ENCODE results near the gene KIDINS220.
A peak's percentile ranks its signal among the peaks of the same experiment; 100 is the strongest.

The KIDINS220 gene

GRCh38 chr2:8806885-8807704, 30.3 kb downstream of the KIDINS220 start:
- H3K4me3 ChIP-seq (ENCODE audit: low read depth, low read length): no peak overlapping the region
- TF ChIP-seq, protein P1, sequence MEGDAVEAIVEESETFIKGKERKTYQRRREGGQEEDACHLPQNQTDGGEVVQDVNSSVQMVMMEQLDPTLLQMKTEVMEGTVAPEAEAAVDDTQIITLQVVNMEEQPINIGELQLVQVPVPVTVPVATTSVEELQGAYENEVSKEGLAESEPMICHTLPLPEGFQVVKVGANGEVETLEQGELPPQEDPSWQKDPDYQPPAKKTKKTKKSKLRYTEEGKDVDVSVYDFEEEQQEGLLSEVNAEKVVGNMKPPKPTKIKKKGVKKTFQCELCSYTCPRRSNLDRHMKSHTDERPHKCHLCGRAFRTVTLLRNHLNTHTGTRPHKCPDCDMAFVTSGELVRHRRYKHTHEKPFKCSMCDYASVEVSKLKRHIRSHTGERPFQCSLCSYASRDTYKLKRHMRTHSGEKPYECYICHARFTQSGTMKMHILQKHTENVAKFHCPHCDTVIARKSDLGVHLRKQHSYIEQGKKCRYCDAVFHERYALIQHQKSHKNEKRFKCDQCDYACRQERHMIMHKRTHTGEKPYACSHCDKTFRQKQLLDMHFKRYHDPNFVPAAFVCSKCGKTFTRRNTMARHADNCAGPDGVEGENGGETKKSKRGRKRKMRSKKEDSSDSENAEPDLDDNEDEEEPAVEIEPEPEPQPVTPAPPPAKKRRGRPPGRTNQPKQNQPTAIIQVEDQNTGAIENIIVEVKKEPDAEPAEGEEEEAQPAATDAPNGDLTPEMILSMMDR (conservative IDR thresholded peaks at IDR 0.05; ENCODE audit: low read depth, low read length): no peak
- DNase-seq (ENCODE audit: low read depth): no peak

DNA sequence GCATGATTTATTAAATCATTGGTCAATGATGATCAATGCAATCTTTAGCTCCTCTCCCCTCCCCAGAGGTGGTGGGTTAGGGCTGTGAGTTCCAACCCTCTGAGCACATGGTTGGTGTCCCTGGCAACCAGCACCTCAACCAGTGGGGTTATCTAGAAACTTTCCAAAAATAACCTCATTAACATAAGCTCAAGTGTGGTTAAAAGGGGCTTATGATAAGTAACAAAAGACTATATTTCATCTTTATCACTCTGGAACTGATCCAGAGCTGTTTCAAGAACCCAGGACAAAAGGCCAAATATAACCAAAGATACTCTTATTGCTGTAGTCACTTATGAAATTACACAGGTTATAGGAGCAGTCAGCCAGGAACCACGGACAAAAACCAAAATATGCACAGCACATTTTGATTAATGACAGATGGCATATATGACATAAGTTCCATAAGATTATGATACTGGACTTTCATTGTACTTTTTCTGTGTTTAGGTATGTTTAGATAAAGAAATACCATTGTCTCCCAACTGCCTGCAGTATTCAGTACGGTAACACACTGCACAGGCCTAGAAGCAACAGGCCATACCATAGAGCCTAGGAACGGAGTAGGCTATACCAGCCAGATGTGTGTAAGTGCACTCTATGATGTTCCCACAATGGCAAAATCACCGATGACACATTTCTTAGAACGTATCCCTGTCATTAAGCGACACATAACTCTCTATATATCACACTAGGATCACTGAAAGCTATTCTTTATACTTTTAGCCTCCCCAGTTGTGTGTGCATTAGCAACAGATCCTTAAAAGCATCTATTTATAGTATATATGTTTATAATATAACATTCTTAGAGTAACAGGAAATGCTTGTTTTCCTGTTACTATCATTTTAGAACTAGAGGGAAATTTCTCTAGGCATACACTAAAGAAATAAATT, 31.9 kb downstream of the KIDINS220 start:
- TF ChIP-seq, protein P1 (conservative IDR thresholded peaks at IDR 0.05; ENCODE audit: low read depth, low read length): no peak
- no peak overlapping the region for H3K4me3 ChIP-seq (ENCODE audit: low read depth, low read length)
- no peak for DNase-seq (ENCODE audit: low read depth)

DNA sequence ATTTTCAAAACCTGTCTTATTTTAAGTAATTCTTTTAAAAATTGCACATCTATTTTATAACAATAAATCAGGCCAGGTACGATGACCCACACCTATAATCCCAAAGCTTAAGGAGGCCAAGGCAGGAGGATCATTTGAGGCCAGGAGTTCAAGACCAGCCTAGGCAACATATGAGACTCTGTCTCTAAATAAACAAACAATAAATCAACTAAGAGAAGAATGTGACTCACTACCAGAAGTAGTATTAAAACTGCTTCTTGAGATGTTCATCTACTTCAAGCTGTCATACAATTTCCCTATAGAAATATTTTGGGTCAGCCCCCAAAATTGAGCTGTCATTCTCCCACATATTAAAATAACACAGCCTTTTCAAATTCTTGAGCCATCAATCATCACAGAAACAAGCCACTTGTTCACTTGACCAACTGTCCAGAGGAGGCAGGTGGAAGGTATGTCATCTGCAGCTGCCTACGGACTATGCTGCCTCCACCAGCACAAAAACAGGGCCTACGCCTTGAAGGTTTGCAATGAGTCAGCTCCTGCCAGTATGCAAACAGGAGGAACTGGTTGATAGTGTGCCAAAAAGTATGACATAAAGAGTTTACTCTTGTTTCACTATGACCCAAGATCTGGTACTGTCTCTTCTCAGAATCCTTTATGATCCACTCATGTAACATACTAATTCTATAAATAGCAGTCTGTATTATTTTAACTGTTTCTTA, 33.6 kb downstream of the KIDINS220 start:
- H3K4me3 ChIP-seq (ENCODE audit: low read depth, low read length): no peak overlapping the region
- TF ChIP-seq, protein P1 (conservative IDR thresholded peaks at IDR 0.05; ENCODE audit: low read depth, low read length): peak; percentile 35
- DNase-seq (ENCODE audit: low read depth): peak; percentile 97

DNA sequence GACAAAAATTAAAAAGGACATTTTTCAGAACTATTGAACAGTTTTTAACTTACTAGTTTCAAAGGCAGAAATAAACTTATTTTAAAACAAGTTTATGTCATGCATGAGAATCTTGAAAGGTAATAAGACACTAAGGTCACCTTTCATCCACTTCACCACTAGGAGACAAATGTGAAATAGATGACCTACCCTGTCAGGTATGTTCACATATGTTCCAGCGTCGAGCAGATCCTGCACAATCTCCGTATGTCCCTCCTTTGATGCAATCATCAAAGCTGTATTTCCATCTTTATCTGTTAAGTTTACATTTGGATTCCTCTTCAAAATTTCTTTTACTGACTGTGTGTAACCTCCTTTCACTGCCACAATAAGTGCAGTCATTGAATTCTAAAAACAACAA, 34.7 kb downstream of the KIDINS220 start:
- TF ChIP-seq, protein P1 (conservative IDR thresholded peaks at IDR 0.05; ENCODE audit: low read depth, low read length): no peak
- DNase-seq (ENCODE audit: low read depth): no peak
- H3K4me3 ChIP-seq (ENCODE audit: low read depth, low read length): no peak overlapping the region

- TF ChIP-seq, protein P1 (conservative IDR thresholded peaks at IDR 0.05; ENCODE audit: low read depth, low read length): no peak
- no peak overlapping the region for H3K4me3 ChIP-seq (ENCODE audit: low read depth, low read length)
- no peak for DNase-seq (ENCODE audit: low read depth)
Observed at GRCh38 chr2:8800821-8801220, 36.6 kb downstream of the KIDINS220 start.

DNA sequence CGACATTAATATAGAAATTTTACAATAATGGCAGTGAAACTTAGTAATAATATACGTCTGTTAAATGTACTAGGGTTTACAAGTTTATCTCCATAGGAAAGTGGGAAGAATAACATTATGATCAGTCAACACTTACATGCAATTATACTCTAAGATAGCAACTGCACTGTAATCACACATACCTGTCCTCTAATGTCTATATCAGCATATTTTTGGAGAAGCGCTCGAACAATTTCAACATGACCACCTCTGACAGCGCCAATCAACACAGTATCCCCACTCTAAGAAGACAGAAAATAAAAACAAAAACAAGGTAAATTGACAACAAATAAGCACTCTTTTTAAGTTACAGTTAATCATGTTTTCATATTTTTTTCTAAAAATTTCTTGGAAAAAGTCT, 37.2 kb downstream of the KIDINS220 start:
- no peak overlapping the region for H3K4me3 ChIP-seq (ENCODE audit: low read depth, low read length)
- TF ChIP-seq, protein P1 (conservative IDR thresholded peaks at IDR 0.05; ENCODE audit: low read depth, low read length): no peak
- DNase-seq (ENCODE audit: low read depth): no peak
